HAP-1 (cell line): ENCODE results near the gene HLA-DMB.

Source experiments
- DNase-seq, 2 experiments: peaks; one replicate each; pipeline ENCODE4 v3.0.0-alpha.2; 2016 to 2020; ENCODE audit warnings: low spot score in 2 of 2
- H3K27me3 ChIP-seq: fragments of 250-450 bp; sonication (Bioruptor Pico); 2 replicates; pipeline ENCODE4 v1.5.1; 2020; ENCODE audit warnings: low read depth, mild to moderate bottlenecking, moderate library complexity
- H3K36me3 ChIP-seq: fragments of 250-450 bp; sonication (Bioruptor Pico); replicated peaks from 2 replicates; pipeline ENCODE4 v1.5.1; 2020; ENCODE audit warnings: mild to moderate bottlenecking
- H3K4me1 ChIP-seq: fragments of 250-450 bp; sonication (Bioruptor Pico); 2 replicates; pipeline ENCODE4 v1.5.1; 2020; ENCODE audit warnings: mild to moderate bottlenecking
- H3K4me3 ChIP-seq: fragments of 250-450 bp; sonication (Bioruptor Pico); 2 replicates; pipeline ENCODE4 v1.5.1; 2020; ENCODE audit warnings: mild to moderate bottlenecking, moderate library complexity
- H3K9me3 ChIP-seq: fragments of 250-450 bp; sonication (Bioruptor Pico); 2 replicates; pipeline ENCODE4 v1.5.1; 2020; ENCODE audit warnings: mild to moderate bottlenecking, moderate library complexity
- in situ Hi-C: fragments of 300-500 bp; cut with MboI; formaldehyde crosslinking; loops from 3 replicates; pipeline ENCODE4 v1.14.3; 2020; ENCODE audit warnings: low sequenced_read_pairs, inconsistent platforms, mixed read lengths

Gene HLA-DMB

GRCh38 chr6:32894085-32895005, 46.5 kb downstream of the HLA-DMB start:
- Histone ChIP-seq H3K36me3 (no peaks in the 10 kb centered on the region), H3K4me1 (peaks cover 9% of the 10 kb centered on the region), H3K27me3 (peaks cover 7% of the 10 kb centered on the region; the same call in 1 of the 2 replicates), H3K9me3 (no peaks in the 10 kb centered on the region), H3K4me3 (peak overlapping the region; percentile 86)
- DNase-seq = peak; percentile 79 to 96
- in situ Hi-C loops = loop anchor here (5.0 kb wide), 1 partner anchor 78 kb away; no protein-coding TSS in a partner anchor

- in situ Hi-C loops = loop anchor here (5.0 kb wide), 1 partner anchor 81 kb away; no protein-coding TSS in a partner anchor
- Histone ChIP-seq H3K27me3 (peaks cover 7% of the 10 kb centered on the region; the same call in 1 of the 2 replicates), H3K9me3 (no peaks in the 10 kb centered on the region), H3K4me1 (peaks cover 9% of the 10 kb centered on the region), H3K36me3 (no peaks in the 10 kb centered on the region), H3K4me3 (no peak overlapping the region)
- DNase-seq = no peak
These were observed 50.0 kb downstream of the HLA-DMB start for GRCh38 chr6:32890831-32891230.

GRCh38 chr6:32889533-32889932, 51.3 kb downstream of the HLA-DMB start:
- H3K4me3 ChIP-seq = no peak overlapping the region
- no peaks in the 10 kb centered on the region for H3K9me3 ChIP-seq
- peaks cover 7% of the 10 kb centered on the region; the same call in 1 of the 2 replicates for H3K27me3 ChIP-seq
- in situ Hi-C loops = no loop called here
- H3K36me3 ChIP-seq = no peaks in the 10 kb centered on the region
- DNase-seq = no peak
- H3K4me1 ChIP-seq = peaks cover 4% of the 10 kb centered on the region

- no peaks in the 10 kb centered on the region for H3K9me3 ChIP-seq
- no peak overlapping the region for H3K4me3 ChIP-seq
- H3K27me3 ChIP-seq = peaks cover 11% of the 10 kb centered on the region; the same call in 1 of the 2 replicates
- H3K36me3 ChIP-seq = no peaks in the 10 kb centered on the region
- peaks cover 1% of the 10 kb centered on the region for H3K4me1 ChIP-seq
- in situ Hi-C loops = no loop called here
- DNase-seq = no peak
These were observed 52.3 kb downstream of the HLA-DMB start for GRCh38 chr6:32888576-32888975.

GRCh38 chr6:32887616-32888015, 53.2 kb downstream of the HLA-DMB start:
- H3K4me3 ChIP-seq = no peak overlapping the region
- no peaks in the 10 kb centered on the region for H3K9me3 ChIP-seq
- no peaks in the 10 kb centered on the region for H3K36me3 ChIP-seq
- in situ Hi-C loops = no loop called here
- peaks cover 13% of the 10 kb centered on the region for H3K27me3 ChIP-seq
- DNase-seq = no peak
- no peaks in the 10 kb centered on the region for H3K4me1 ChIP-seq

GRCh38 chr6:32886681-32887383, 54.0 kb downstream of the HLA-DMB start:
- in situ Hi-C loops = no loop called here
- no peak for DNase-seq

GRCh38 chr6:32885698-32886286, 55.0 kb downstream of the HLA-DMB start:
- in situ Hi-C loops = no loop called here
- Histone ChIP-seq H3K27me3 (peaks cover 16% of the 10 kb centered on the region), H3K4me1 (0 out of 2 replicates have a peak, but pooled peaks cover 2% of the 10 kb centered on the region), H3K36me3 (no peaks in the 10 kb centered on the region), H3K9me3 (no peaks in the 10 kb centered on the region), H3K4me3 (no peak overlapping the region)
- peak in 1 of 2 experiments; percentile 63 for DNase-seq

More at GRCh38 chr6:32886681-32887383, 54.0 kb downstream of the HLA-DMB start:
- Histone ChIP-seq H3K36me3 (no peaks in the 10 kb centered on the region), H3K9me3 (no peaks in the 10 kb centered on the region), H3K27me3 (peaks cover 14% of the 10 kb centered on the region), H3K4me1 (no peaks in the 10 kb centered on the region), H3K4me3 (no peak overlapping the region)
